Measurements from ENCODE around the gene EIF3I.

The EIF3I gene

GRCh38 chr1:32201011-32201855 is 21.0 kb upstream of the EIF3I start:
- ChIA-PET CTCF (interaction anchor here (0.5 to 1.2 kb wide), 4 partner anchors 19 to 127 kb away, joined by 3 to 4 read pairs (median 3); partner anchors contain the start of gene TXLNA), POLR2A (interaction anchor here (0.6 to 3.5 kb wide), 9 partner anchors 8 to 209 kb away, joined by 3 to 16 read pairs (median 5); partner anchors contain the start of genes DCDC2B, KPNA6 and MARCKSL1)
- H3K36me3 ChIP-seq (ENCODE audit: control insufficient read depth in 2 of 2, insufficient read depth in 1 of 2, low read length in 2 of 2) = peaks cover 0 to 47% of the 10 kb centered on the region in 2 experiments; a peak in 1 of 3 replicates
- H3K4me1 ChIP-seq (ENCODE audit: control insufficient read depth, insufficient read depth, low read length) = no peaks in the 10 kb centered on the region; the same call in 1 of the 2 replicates
- no peak overlapping the region for H3K27ac ChIP-seq (ENCODE audit: extremely low read depth, low read depth, low read length)
- peak overlapping the region; percentile 49 for H3K4me3 ChIP-seq (ENCODE audit: low read depth, low read length)
- no peaks in the 10 kb centered on the region for H3K9me3 ChIP-seq (ENCODE audit: control insufficient read depth, insufficient read depth, low read depth, low read length)
- TF ChIP-seq, protein P1, sequence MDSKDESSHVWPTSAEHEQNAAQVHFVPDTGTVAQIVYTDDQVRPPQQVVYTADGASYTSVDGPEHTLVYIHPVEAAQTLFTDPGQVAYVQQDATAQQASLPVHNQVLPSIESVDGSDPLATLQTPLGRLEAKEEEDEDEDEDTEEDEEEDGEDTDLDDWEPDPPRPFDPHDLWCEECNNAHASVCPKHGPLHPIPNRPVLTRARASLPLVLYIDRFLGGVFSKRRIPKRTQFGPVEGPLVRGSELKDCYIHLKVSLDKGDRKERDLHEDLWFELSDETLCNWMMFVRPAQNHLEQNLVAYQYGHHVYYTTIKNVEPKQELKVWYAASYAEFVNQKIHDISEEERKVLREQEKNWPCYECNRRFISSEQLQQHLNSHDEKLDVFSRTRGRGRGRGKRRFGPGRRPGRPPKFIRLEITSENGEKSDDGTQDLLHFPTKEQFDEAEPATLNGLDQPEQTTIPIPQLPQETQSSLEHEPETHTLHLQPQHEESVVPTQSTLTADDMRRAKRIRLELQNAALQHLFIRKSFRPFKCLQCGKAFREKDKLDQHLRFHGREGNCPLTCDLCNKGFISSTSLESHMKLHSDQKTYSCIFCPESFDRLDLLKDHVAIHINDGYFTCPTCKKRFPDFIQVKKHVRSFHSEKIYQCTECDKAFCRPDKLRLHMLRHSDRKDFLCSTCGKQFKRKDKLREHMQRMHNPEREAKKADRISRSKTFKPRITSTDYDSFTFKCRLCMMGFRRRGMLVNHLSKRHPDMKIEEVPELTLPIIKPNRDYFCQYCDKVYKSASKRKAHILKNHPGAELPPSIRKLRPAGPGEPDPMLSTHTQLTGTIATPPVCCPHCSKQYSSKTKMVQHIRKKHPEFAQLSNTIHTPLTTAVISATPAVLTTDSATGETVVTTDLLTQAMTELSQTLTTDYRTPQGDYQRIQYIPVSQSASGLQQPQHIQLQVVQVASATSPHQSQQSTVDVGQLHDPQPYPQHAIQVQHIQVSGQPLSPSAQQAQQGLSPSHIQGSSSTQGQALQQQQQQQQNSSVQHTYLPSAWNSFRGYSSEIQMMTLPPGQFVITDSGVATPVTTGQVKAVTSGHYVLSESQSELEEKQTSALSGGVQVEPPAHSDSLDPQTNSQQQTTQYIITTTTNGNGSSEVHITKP (tag by site-specific recombination; IDR thresholded peaks at IDR 0.05) = peak; percentile 91
- TF ChIP-seq, protein P2, sequence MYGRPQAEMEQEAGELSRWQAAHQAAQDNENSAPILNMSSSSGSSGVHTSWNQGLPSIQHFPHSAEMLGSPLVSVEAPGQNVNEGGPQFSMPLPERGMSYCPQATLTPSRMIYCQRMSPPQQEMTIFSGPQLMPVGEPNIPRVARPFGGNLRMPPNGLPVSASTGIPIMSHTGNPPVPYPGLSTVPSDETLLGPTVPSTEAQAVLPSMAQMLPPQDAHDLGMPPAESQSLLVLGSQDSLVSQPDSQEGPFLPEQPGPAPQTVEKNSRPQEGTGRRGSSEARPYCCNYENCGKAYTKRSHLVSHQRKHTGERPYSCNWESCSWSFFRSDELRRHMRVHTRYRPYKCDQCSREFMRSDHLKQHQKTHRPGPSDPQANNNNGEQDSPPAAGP (tag by site-specific recombination; IDR thresholded peaks at IDR 0.05) = no peak
- peak; percentile 38; the same call in 1 of the 2 replicates for TF ChIP-seq KLF1 (tag by site-specific recombination; IDR thresholded peaks at IDR 0.05)
- no peak for TF ChIP-seq ZSCAN16 (tag by site-specific recombination; IDR thresholded peaks at IDR 0.05)
- peak; percentile 63 for TF ChIP-seq KLF9 (tag by site-specific recombination; IDR thresholded peaks at IDR 0.05; ENCODE audit: low read depth)
- peak; percentile 6; the same call in 1 of the 2 replicates for TF ChIP-seq PATZ1 (tag by site-specific recombination; IDR thresholded peaks at IDR 0.05)
- TF ChIP-seq ZFP41 (tag by site-specific recombination; IDR thresholded peaks at IDR 0.05; ENCODE audit: borderline replicate concordance) = no peak
- TF ChIP-seq ZNF366 (tag by site-specific recombination; conservative IDR thresholded peaks at IDR 0.05) = no peak
- peak; percentile 57; the same call in 1 of the 2 replicates for TF ChIP-seq ZSCAN30 (tag by site-specific recombination; IDR thresholded peaks at IDR 0.05)
- no peak for TF ChIP-seq ZBTB21 (tag by site-specific recombination; IDR thresholded peaks at IDR 0.05)
- TF ChIP-seq ZBTB20 (tag by site-specific recombination; IDR thresholded peaks at IDR 0.05) = 0 out of 2 replicates have a peak, but pooled peaks have one; percentile 32
- TF ChIP-seq, protein P3, sequence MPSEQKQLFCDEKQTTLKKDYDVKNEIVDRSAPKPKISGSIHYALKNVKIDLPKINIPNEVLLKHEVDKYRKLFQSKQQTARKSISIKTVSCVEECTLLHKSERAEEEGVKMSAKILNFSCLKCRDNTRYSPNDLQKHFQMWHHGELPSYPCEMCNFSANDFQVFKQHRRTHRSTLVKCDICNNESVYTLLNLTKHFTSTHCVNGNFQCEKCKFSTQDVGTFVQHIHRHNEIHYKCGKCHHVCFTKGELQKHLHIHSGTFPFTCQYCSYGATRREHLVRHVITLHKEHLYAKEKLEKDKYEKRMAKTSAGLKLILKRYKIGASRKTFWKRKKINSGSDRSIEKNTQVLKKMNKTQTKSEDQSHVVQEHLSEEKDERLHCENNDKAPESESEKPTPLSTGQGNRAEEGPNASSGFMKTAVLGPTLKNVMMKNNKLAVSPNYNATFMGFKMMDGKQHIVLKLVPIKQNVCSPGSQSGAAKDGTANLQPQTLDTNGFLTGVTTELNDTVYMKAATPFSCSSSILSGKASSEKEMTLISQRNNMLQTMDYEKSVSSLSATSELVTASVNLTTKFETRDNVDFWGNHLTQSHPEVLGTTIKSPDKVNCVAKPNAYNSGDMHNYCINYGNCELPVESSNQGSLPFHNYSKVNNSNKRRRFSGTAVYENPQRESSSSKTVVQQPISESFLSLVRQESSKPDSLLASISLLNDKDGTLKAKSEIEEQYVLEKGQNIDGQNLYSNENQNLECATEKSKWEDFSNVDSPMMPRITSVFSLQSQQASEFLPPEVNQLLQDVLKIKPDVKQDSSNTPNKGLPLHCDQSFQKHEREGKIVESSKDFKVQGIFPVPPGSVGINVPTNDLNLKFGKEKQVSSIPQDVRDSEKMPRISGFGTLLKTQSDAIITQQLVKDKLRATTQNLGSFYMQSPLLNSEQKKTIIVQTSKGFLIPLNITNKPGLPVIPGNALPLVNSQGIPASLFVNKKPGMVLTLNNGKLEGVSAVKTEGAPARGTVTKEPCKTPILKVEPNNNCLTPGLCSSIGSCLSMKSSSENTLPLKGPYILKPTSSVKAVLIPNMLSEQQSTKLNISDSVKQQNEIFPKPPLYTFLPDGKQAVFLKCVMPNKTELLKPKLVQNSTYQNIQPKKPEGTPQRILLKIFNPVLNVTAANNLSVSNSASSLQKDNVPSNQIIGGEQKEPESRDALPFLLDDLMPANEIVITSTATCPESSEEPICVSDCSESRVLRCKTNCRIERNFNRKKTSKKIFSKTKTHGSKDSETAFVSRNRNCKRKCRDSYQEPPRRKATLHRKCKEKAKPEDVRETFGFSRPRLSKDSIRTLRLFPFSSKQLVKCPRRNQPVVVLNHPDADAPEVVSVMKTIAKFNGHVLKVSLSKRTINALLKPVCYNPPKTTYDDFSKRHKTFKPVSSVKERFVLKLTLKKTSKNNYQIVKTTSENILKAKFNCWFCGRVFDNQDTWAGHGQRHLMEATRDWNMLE (tag by site-specific recombination; conservative IDR thresholded peaks at IDR 0.05; ENCODE audit: low read depth) = no peak
- TF ChIP-seq ZNF184 (tag by site-specific recombination; IDR thresholded peaks at IDR 0.05) = no peak
- no peak for TF ChIP-seq ZNF341 (tag by site-specific recombination; IDR thresholded peaks at IDR 0.05; ENCODE audit: low read depth)
- TF ChIP-seq SP3 (tag by site-specific recombination; IDR thresholded peaks at IDR 0.05) = peak; percentile 51; the same call in 1 of the 2 replicates
- 0 out of 2 replicates have a peak, but pooled peaks have one; percentile 17 for TF ChIP-seq ZNF423 (tag by site-specific recombination; IDR thresholded peaks at IDR 0.05)
- peak; percentile 66 for TF ChIP-seq ZNF398 (tag by site-specific recombination; IDR thresholded peaks at IDR 0.05)
- 0 out of 2 replicates have a peak, but pooled peaks have one; percentile 10 for TF ChIP-seq KLF8 (tag by site-specific recombination; IDR thresholded peaks at IDR 0.05)
- TF ChIP-seq OSR2 (tag by site-specific recombination; IDR thresholded peaks at IDR 0.05) = peak; percentile 89

Measured in HEK293 (cell line).